TTC549 (cell line): Measurements from ENCODE around the gene MAT2A.
"Not testable (repeated sequence)": the region's sequence is repeated elsewhere in the genome, so short reads cannot be mapped to it uniquely, and the experiment has no call there.

Source experiments
- FAIRE-seq: peaks from 2 replicates; lab custom pipeline; 2012; peaks lifted over from hg19 to GRCh38; lab: Jason Lieb, UNC

MAT2A gene

GRCh38 chr2:85579266-85579935 lies 40.4 kb downstream of the MAT2A start:
- no peak for FAIRE-seq

- no peak for FAIRE-seq
Measured at GRCh38 chr2:85580206-85580605, 41.2 kb downstream of the MAT2A start.

GRCh38 chr2:85582492-85582891 lies 43.5 kb downstream of the MAT2A start:
- no peak for FAIRE-seq

GRCh38 chr2:85583667-85584353 lies 44.8 kb downstream of the MAT2A start:
- no peak for FAIRE-seq

- no peak for FAIRE-seq
Measured at GRCh38 chr2:85584354-85584856, 45.4 kb downstream of the MAT2A start, which contains the start of gene VAMP5. TSS of gene VAMP5 (plus strand) at chr2:85584431. CDS start at chr2:85584491, 60 bp downstream.

- FAIRE-seq: no peak
Measured at GRCh38 chr2:85584857-85585780, 46.2 kb downstream of the MAT2A start.

GRCh38 chr2:85585781-85586105 lies 46.8 kb downstream of the MAT2A start:
- no peak for FAIRE-seq

- no peak for FAIRE-seq
Measured at GRCh38 chr2:85588236-85588635, 49.3 kb downstream of the MAT2A start.

- no peak for FAIRE-seq
Measured at GRCh38 chr2:85588645-85589044, 49.7 kb downstream of the MAT2A start.

- no peak for FAIRE-seq
Measured at GRCh38 chr2:85589181-85589580, 50.2 kb downstream of the MAT2A start.

- FAIRE-seq: no peak
Measured at GRCh38 chr2:85589982-85590791, 51.2 kb downstream of the MAT2A start.

- no peak for FAIRE-seq
Measured at GRCh38 chr2:85590950-85591349, 52.0 kb downstream of the MAT2A start.

- FAIRE-seq: no peak
Measured at GRCh38 chr2:85591563-85591962, 52.6 kb downstream of the MAT2A start.

- not testable (repeated sequence) for FAIRE-seq
Measured at GRCh38 chr2:85592299-85592698, 53.3 kb downstream of the MAT2A start.

- no peak for FAIRE-seq
Measured at GRCh38 chr2:85593023-85593422, 54.1 kb downstream of the MAT2A start.
